SK-N-SH treated with all-trans-retinoic acid at 6 μM for 48 hours (cell line): ENCODE measurements around the gene KCTD13.

Experiments used
- ATAC-seq: fragments of 200-7000 bp; cut with Tn5 transposase; 3 replicates; pipeline ENCODE4 v1.9.1; 2020; ENCODE audit warnings: mild to moderate bottlenecking, moderate library complexity
- ARNTL ChIP-seq: fragments of 450-650 bp; formaldehyde crosslinking; IDR thresholded peaks from 2 replicates; pipeline ENCODE4 v1.5.0; 2020; ENCODE audit warnings: low read depth, mild to moderate bottlenecking, moderate library complexity, borderline replicate concordance
- BACH2 ChIP-seq: fragments of 250-450 bp; sonication (Bioruptor Pico); IDR thresholded peaks from 2 replicates; pipeline ENCODE4 v1.9.0; 2021; ENCODE audit warnings: mild to moderate bottlenecking, borderline replicate concordance
- CSDC2 ChIP-seq: fragments of 250-450 bp; sonication (Bioruptor Pico); IDR thresholded peaks from 2 replicates; pipeline ENCODE4 v1.5.0; 2020; ENCODE audit warnings: mild to moderate bottlenecking, moderate library complexity
- CSRNP3 ChIP-seq: fragments of 250-450 bp; sonication (Bioruptor Pico); IDR thresholded peaks from 2 replicates; pipeline ENCODE4 v1.5.1; 2021; ENCODE audit warnings: mild to moderate bottlenecking, moderate library complexity
- ESRRG ChIP-seq: fragments of 250-450 bp; sonication (Bioruptor Pico); IDR thresholded peaks from 2 replicates; pipeline ENCODE4 v1.6.1; 2021; ENCODE audit warnings: mild to moderate bottlenecking
- GLIS3 ChIP-seq: fragments of 250-450 bp; sonication (Bioruptor Pico); IDR thresholded peaks from 2 replicates; pipeline ENCODE4 v1.5.0; 2020; ENCODE audit warnings: mild to moderate bottlenecking, moderate library complexity
- ISL1 ChIP-seq: fragments of 250-450 bp; sonication (Bioruptor Pico); IDR thresholded peaks from 2 replicates; pipeline ENCODE4 v2.1.2; 2022; ENCODE audit warnings: mild to moderate bottlenecking, moderate library complexity
- OSR1 ChIP-seq: fragments of 250-450 bp; sonication (Bioruptor Pico); IDR thresholded peaks from 2 replicates; pipeline ENCODE4 v1.8.0; 2022; ENCODE audit warnings: moderate library complexity, mild to moderate bottlenecking, inconsistent platforms
- PATZ1 ChIP-seq: fragments of 250-450 bp; sonication (Bioruptor Pico); IDR thresholded peaks from 2 replicates; pipeline ENCODE4 v1.8.0; 2020; ENCODE audit warnings: mild to moderate bottlenecking, moderate library complexity, borderline replicate concordance
- PPARA ChIP-seq: fragments of 250-450 bp; sonication (Bioruptor Pico); IDR thresholded peaks from 2 replicates; pipeline ENCODE4 v1.5.0; 2020; ENCODE audit warnings: mild to moderate bottlenecking, borderline replicate concordance
- RARB ChIP-seq: fragments of 250-450 bp; sonication (Bioruptor Pico); IDR thresholded peaks from 2 replicates; pipeline ENCODE4 v1.8.0; 2021; ENCODE audit warnings: mild to moderate bottlenecking, moderate library complexity
- SNAI2 ChIP-seq: fragments of 250-450 bp; sonication (Bioruptor Pico); IDR thresholded peaks from 2 replicates; pipeline ENCODE4 v1.5.0; 2020; ENCODE audit warnings: mild to moderate bottlenecking, moderate library complexity
- TCF4 ChIP-seq: fragments of 250-450 bp; sonication (Bioruptor Pico); IDR thresholded peaks from 2 replicates; pipeline ENCODE4 v1.8.0; 2021; ENCODE audit warnings: mild to moderate bottlenecking, moderate library complexity, borderline replicate concordance
- TOX ChIP-seq: fragments of 250-450 bp; sonication (Bioruptor Pico); IDR thresholded peaks from 2 replicates; pipeline ENCODE4 v1.8.0; 2021; ENCODE audit warnings: mild to moderate bottlenecking, moderate library complexity, borderline replicate concordance
- ZC3H10 ChIP-seq: fragments of 250-450 bp; sonication (Bioruptor Pico); IDR thresholded peaks from 2 replicates; pipeline ENCODE4 v1.5.1; 2021; ENCODE audit warnings: mild to moderate bottlenecking, moderate library complexity
- ZFP3 ChIP-seq: fragments of 250-450 bp; sonication (Bioruptor Pico); IDR thresholded peaks from 2 replicates; pipeline ENCODE4 v1.5.0; 2020; ENCODE audit warnings: mild to moderate bottlenecking, moderate library complexity
- ZFP30 ChIP-seq: fragments of 450-650 bp; formaldehyde crosslinking; IDR thresholded peaks from 2 replicates; pipeline ENCODE4 v1.5.0; 2022; ENCODE audit warnings: mild to moderate bottlenecking, moderate library complexity
- ZNF565 ChIP-seq: fragments of 450-650 bp; formaldehyde crosslinking; conservative IDR thresholded peaks from 2 replicates; pipeline ENCODE4 v1.5.0; 2020; ENCODE audit warnings: low read depth, mild to moderate bottlenecking, moderate library complexity
- ZNF70 ChIP-seq: fragments of 450-650 bp; formaldehyde crosslinking; IDR thresholded peaks from 2 replicates; pipeline ENCODE4 v1.5.0; 2020; ENCODE audit warnings: mild to moderate bottlenecking, moderate library complexity
- ZNF8 ChIP-seq: fragments of 450-650 bp; formaldehyde crosslinking; IDR thresholded peaks from 2 replicates; pipeline ENCODE4 v1.5.0; 2020; ENCODE audit warnings: mild to moderate bottlenecking, moderate library complexity
- TF ChIP-seq, protein P1 (sequence below): fragments of 250-450 bp; sonication (Bioruptor Pico); IDR thresholded peaks from 2 replicates; pipeline ENCODE4 v1.8.0; 2021; ENCODE audit warnings: low read depth, mild to moderate bottlenecking, moderate library complexity, borderline replicate concordance
- TF ChIP-seq, protein P2 (sequence below): fragments of 250-450 bp; sonication (Bioruptor Pico); IDR thresholded peaks from 2 replicates; pipeline ENCODE4 v1.5.0; 2020; ENCODE audit warnings: mild to moderate bottlenecking, moderate library complexity
- TF ChIP-seq, protein P3 (sequence below): fragments of 250-450 bp; sonication (Bioruptor Pico); IDR thresholded peaks from 2 replicates; pipeline ENCODE4 v1.5.1; 2020; ENCODE audit warnings: low read depth, mild to moderate bottlenecking, moderate library complexity

The KCTD13 gene

GRCh38 chr16:29913514-29913913, 12.5 kb downstream of the KCTD13 start:
- ATAC-seq, result no peak

DNA sequence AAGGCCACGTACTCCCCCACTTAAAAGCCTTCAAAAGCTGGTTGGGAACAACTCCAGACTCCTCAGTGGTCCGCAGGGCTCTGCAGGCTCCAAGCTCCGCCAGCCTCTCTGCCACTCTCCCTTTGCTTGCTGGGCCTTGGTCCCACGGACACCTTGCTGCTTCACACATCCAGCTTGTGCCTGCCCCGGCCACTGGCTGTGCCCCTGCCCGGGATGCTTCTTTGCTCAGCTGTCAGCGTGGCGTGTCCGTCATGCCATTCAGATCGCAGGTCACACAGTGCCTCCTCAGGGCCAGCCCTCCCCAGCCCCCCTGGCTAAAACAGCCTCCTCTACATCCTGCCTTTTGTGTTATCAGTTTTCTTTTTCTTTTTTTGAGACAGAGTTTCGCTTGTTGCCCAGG, 13.9 kb downstream of the KCTD13 start:
- TF ChIP-seq OSR1 (CRISPR knock-in tag) (no peak), ZFP30 (CRISPR knock-in tag) (no peak), ESRRG (CRISPR knock-in tag) (no peak), ZNF565 (CRISPR knock-in tag) (no peak), ISL1 (CRISPR knock-in tag) (no peak), PPARA (CRISPR knock-in tag) (no peak), BACH2 (no peak), ARNTL (CRISPR knock-in tag) (no peak), ZNF8 (CRISPR knock-in tag) (no peak), GLIS3 (CRISPR knock-in tag) (no peak), TCF4 (CRISPR knock-in tag) (no peak), CSDC2 (CRISPR knock-in tag) (no peak), SNAI2 (CRISPR knock-in tag) (no peak), ZC3H10 (no peak), CSRNP3 (CRISPR knock-in tag) (no peak)
- TF ChIP-seq, protein P1, sequence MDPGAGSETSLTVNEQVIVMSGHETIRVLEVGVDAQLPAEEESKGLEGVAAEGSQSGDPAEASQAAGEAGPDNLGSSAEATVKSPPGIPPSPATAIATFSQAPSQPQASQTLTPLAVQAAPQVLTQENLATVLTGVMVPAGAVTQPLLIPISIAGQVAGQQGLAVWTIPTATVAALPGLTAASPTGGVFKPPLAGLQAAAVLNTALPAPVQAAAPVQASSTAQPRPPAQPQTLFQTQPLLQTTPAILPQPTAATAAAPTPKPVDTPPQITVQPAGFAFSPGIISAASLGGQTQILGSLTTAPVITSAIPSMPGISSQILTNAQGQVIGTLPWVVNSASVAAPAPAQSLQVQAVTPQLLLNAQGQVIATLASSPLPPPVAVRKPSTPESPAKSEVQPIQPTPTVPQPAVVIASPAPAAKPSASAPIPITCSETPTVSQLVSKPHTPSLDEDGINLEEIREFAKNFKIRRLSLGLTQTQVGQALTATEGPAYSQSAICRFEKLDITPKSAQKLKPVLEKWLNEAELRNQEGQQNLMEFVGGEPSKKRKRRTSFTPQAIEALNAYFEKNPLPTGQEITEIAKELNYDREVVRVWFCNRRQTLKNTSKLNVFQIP (CRISPR knock-in tag), result no peak
- TF ChIP-seq, protein P2, sequence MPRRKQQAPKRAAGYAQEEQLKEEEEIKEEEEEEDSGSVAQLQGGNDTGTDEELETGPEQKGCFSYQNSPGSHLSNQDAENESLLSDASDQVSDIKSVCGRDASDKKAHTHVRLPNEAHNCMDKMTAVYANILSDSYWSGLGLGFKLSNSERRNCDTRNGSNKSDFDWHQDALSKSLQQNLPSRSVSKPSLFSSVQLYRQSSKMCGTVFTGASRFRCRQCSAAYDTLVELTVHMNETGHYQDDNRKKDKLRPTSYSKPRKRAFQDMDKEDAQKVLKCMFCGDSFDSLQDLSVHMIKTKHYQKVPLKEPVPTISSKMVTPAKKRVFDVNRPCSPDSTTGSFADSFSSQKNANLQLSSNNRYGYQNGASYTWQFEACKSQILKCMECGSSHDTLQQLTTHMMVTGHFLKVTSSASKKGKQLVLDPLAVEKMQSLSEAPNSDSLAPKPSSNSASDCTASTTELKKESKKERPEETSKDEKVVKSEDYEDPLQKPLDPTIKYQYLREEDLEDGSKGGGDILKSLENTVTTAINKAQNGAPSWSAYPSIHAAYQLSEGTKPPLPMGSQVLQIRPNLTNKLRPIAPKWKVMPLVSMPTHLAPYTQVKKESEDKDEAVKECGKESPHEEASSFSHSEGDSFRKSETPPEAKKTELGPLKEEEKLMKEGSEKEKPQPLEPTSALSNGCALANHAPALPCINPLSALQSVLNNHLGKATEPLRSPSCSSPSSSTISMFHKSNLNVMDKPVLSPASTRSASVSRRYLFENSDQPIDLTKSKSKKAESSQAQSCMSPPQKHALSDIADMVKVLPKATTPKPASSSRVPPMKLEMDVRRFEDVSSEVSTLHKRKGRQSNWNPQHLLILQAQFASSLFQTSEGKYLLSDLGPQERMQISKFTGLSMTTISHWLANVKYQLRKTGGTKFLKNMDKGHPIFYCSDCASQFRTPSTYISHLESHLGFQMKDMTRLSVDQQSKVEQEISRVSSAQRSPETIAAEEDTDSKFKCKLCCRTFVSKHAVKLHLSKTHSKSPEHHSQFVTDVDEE (CRISPR knock-in tag), result no peak

More at GRCh38 chr16:29913514-29913913, 12.5 kb downstream of the KCTD13 start:
- no peak for TF ChIP-seq SNAI2 (CRISPR knock-in tag)

DNA sequence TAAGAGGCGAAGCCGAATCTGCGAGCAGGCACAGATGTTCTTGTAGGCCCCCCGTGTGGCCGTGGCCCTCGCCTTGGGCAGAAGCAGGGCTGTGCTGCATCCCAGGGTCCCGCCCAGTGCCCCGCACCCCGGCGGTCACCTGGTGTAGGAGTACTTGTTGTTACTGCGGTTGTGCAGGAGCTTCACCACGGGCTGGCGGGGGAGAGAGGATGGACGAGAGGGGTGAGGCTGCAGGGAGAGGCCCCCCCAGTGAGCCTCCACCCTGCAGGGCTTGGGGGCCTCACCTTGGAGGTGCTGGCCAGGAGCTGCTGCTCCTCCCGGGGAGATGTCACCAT, 14.4 kb downstream of the KCTD13 start:
- ATAC-seq, result no peak; the same call in 2 of the 3 replicates
- TF ChIP-seq RARB (CRISPR knock-in tag) (no peak), BACH2 (no peak), TCF4 (CRISPR knock-in tag) (no peak), ZFP30 (CRISPR knock-in tag) (no peak), PPARA (CRISPR knock-in tag) (no peak), SNAI2 (CRISPR knock-in tag) (no peak), OSR1 (CRISPR knock-in tag) (no peak), ZFP3 (CRISPR knock-in tag) (no peak), ESRRG (CRISPR knock-in tag) (no peak), ARNTL (CRISPR knock-in tag) (no peak), ZNF70 (no peak), TOX (CRISPR knock-in tag) (no peak), CSDC2 (CRISPR knock-in tag) (no peak), ZNF8 (CRISPR knock-in tag) (no peak), GLIS3 (CRISPR knock-in tag) (no peak), PATZ1 (CRISPR knock-in tag) (no peak)
- TF ChIP-seq, protein P2 (CRISPR knock-in tag), result no peak
- TF ChIP-seq, protein P1 (CRISPR knock-in tag), result no peak
- TF ChIP-seq, protein P3, sequence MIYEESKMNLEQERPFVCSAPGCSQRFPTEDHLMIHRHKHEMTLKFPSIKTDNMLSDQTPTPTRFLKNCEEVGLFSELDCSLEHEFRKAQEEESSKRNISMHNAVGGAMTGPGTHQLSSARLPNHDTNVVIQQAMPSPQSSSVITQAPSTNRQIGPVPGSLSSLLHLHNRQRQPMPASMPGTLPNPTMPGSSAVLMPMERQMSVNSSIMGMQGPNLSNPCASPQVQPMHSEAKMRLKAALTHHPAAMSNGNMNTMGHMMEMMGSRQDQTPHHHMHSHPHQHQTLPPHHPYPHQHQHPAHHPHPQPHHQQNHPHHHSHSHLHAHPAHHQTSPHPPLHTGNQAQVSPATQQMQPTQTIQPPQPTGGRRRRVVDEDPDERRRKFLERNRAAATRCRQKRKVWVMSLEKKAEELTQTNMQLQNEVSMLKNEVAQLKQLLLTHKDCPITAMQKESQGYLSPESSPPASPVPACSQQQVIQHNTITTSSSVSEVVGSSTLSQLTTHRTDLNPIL (CRISPR knock-in tag), result no peak

More for the DNA sequence above, 13.9 kb downstream of the KCTD13 start:
- ATAC-seq, result no peak
